Mesangial cell (primary cell): ENCODE results near the gene HAUS1. TPM values are rescaled to one million over a fixed set of nuclear protein-coding genes. Genes with fewer than 3 reads are reported as not detected.

Experiments used
- total RNA-seq: library from RNA; depleted of rRNA; stranded (reverse); fragments of >200 nt; gene quantifications from 2 replicates; pipeline ENCODE4 v1.2.3, GENCODE V29; 2015

HAUS1 gene, protein sequence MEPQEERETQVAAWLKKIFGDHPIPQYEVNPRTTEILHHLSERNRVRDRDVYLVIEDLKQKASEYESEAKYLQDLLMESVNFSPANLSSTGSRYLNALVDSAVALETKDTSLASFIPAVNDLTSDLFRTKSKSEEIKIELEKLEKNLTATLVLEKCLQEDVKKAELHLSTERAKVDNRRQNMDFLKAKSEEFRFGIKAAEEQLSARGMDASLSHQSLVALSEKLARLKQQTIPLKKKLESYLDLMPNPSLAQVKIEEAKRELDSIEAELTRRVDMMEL
- 37.9 and 81.2 TPM in 2 replicates for total RNA-seq

DNA sequence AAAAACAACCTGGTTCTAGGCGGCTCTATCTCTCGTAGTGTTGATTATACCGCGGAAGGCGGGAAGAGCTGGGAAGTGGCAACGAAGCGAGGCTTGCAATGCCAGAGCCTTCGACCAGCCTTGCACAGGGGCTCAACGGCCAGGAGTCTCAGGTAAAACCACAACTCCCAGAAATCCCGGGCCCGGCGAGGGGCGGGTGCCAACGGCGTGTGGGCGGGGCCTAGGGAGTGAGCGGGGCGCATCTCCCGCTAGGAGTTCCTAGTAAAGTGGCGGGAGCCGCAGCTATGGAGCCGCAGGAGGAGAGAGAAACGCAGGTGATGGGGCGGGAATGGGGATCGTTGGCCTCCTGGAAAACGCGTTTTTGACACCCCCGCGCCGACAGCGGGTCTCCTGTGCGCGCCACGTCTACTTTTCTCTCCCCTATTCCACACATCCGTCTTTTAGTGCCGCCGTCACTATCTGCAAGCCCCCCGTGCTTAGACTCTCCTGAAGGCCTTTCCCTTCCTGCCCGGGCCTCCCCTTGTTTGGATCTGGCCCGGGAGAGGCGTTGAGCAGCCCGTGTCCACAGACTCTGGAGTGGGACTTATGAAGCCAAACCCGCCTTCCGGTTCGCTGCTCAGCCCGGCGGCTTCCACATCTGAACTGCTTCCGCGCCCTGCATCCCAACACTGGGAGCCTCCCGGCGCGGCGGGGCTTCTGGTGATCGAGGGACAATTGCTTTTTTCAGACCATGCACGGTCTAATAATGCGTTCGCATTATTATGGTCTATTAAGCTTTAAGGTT lies at the start of gene HAUS1:
Gene HAUS1, plus strand, starts transcription at position 258 of the 784 bp plus-strand sequence. Its CDS starts 27 bp downstream, at position 285.

DNA sequence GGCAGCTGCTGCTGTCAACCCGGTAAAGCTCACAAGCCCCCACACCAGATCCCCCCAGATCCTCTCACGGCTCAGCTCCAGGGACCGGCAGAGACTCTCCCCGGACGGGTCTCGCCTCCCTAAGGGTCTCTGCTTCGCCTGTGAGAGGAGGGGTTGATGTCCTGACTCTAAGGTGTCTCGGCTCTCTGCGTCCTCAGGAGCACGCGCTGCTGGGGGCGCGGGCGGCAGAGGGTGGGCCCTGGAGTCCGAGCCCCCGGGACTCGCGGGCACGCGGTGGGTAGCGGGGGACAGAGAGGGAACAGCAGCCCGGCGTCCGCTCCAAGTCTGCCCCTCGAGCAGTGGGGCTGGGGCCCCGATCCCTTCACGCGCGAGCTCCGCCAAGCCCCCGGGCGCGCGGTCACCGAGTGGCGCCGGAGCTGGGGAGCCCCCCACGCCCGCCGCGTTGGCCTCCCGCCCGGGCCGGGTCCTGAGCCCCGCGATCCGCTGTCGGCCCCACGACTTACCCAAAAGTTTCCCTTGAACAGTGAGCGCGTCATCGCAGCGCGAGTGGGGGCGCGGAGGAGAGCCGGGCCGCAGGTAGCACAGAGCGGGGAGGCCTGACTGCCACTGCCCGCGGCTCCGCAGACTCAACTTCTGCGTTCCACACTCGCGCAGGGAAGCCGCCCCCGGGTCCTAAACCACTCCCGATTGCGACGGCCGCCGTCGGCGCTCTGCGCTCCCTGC lies 32.4 kb upstream of the HAUS1 start, which contains the start of gene PSTPIP2:
Gene PSTPIP2, minus strand, starts transcription at position 608 of the 723 bp plus-strand sequence. Its CDS starts 72 bp downstream, at position 536.

GRCh38 chr18:46097801-46098615 lies 6.2 kb upstream of the HAUS1 start, which contains the start of gene ATP5F1A:
Gene ATP5F1A (minus strand): TSS chr18:46098296. CDS start chr18:46098231, 65 bp downstream.

Other genes starting within 250 kb of the HAUS1 start
- 18.3 and 22.1 TPM in 2 replicates for gene EPG5, start 137.1 kb upstream of the HAUS1 start, total RNA-seq
- 3.9 and 4.9 TPM in 2 replicates for gene PSTPIP2, start 32.1 kb upstream of the HAUS1 start, total RNA-seq
- 429 and 441 TPM in 2 replicates for gene ATP5F1A, start 6.1 kb upstream of the HAUS1 start, total RNA-seq